ENCODE measurements around the gene RBM38. TPM values are rescaled to one million over a fixed set of nuclear protein-coding genes. Genes with fewer than 3 reads are reported as not detected.

The RBM38 gene
- total RNA-seq, 1 donor from 2014 or later: 33.4 TPM

DNA sequence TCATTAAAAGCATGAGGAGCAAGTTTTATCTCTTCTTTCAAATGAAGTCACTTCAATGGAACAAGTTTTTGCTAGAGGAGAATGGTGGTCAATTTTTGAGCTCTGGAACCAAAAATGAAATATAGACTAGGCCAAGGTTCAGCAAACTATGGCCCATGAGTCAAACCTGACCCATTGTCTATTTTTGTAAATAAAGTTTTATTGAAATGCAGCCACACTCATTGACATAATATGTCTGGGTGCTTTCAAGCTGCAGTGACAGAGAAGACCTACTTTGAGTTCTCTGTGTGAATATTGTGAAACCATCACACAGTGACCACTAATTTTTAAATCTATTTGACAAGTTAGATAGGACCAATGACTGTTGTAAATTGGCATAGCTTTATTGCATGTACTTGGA lies 26.7 kb upstream of the RBM38 start:
- H3K4me1 Mint-ChIP-seq: no peaks in the 10 kb centered on the region
- DNase-seq (ENCODE audit: low read depth, low spot score): no peak
- TF ChIP-seq, protein P1, sequence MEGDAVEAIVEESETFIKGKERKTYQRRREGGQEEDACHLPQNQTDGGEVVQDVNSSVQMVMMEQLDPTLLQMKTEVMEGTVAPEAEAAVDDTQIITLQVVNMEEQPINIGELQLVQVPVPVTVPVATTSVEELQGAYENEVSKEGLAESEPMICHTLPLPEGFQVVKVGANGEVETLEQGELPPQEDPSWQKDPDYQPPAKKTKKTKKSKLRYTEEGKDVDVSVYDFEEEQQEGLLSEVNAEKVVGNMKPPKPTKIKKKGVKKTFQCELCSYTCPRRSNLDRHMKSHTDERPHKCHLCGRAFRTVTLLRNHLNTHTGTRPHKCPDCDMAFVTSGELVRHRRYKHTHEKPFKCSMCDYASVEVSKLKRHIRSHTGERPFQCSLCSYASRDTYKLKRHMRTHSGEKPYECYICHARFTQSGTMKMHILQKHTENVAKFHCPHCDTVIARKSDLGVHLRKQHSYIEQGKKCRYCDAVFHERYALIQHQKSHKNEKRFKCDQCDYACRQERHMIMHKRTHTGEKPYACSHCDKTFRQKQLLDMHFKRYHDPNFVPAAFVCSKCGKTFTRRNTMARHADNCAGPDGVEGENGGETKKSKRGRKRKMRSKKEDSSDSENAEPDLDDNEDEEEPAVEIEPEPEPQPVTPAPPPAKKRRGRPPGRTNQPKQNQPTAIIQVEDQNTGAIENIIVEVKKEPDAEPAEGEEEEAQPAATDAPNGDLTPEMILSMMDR (conservative IDR thresholded peaks at IDR 0.05): no peak
- H3K27me3 Mint-ChIP-seq (ENCODE audit: low read depth): no peaks in the 10 kb centered on the region
- H3K4me3 Mint-ChIP-seq: no peak overlapping the region
- H3K27ac Mint-ChIP-seq (ENCODE audit: unreplicated experiment): no peak overlapping the region
- no peaks in the 10 kb centered on the region for H3K9me3 Mint-ChIP-seq
- H3K36me3 Mint-ChIP-seq (ENCODE audit: low read depth): peaks cover 16% of the 10 kb centered on the region

DNA sequence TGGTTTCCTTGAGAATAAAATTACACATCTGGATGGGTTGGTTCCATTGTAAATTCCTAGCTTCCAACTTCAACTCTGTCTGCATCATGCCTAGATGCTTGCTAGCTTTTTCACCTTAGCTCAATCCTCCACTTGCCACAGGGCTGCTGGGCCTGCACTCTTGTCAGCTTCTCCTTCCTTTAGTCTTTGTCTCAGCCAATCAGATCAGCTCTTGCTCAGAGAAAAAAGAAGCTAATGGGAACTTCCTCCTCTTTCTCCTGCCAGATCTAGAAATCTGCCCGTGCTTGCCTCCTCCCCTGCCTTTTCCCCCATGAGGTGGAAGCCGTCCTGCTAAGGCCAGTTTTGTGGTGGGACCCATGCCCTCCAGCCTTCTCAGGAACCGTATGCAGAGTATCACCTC lies 21.6 kb upstream of the RBM38 start:
- TF ChIP-seq, protein P1 (conservative IDR thresholded peaks at IDR 0.05): no peak
- Mint-ChIP-seq H3K9me3 (no peaks in the 10 kb centered on the region), H3K4me3 (no peak overlapping the region), H3K36me3 (ENCODE audit: low read depth) (peaks cover 23% of the 10 kb centered on the region), H3K27ac (ENCODE audit: unreplicated experiment) (no peak overlapping the region), H3K27me3 (ENCODE audit: low read depth) (no peaks in the 10 kb centered on the region), H3K4me1 (no peaks in the 10 kb centered on the region)
- no peak for DNase-seq (ENCODE audit: low read depth, low spot score)

DNA sequence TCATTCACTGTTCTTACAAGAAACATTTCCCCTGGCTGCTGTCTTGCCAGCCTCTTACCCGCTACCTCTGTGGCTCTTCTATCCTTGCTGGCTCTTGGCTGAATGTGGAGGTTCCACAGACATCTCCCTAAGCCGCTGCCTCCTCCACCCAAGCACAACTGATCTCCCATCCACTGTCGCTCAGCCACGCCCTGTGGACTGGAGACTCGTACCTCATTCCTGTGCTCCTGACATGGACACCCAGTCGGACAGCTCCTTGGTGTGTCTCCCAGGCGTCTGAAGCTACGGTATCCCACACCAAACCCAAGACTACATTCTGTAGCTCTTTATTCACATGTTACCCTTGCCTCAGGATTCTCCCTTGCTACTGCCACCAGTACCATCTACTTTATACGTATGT lies 20.9 kb upstream of the RBM38 start:
- Mint-ChIP-seq H3K27me3 (ENCODE audit: low read depth) (no peaks in the 10 kb centered on the region), H3K27ac (ENCODE audit: unreplicated experiment) (no peak overlapping the region), H3K9me3 (no peaks in the 10 kb centered on the region), H3K36me3 (ENCODE audit: low read depth) (peaks cover 24% of the 10 kb centered on the region), H3K4me1 (no peaks in the 10 kb centered on the region), H3K4me3 (no peak overlapping the region)
- TF ChIP-seq, protein P1 (conservative IDR thresholded peaks at IDR 0.05): no peak
- no peak for DNase-seq (ENCODE audit: low read depth, low spot score)

DNA sequence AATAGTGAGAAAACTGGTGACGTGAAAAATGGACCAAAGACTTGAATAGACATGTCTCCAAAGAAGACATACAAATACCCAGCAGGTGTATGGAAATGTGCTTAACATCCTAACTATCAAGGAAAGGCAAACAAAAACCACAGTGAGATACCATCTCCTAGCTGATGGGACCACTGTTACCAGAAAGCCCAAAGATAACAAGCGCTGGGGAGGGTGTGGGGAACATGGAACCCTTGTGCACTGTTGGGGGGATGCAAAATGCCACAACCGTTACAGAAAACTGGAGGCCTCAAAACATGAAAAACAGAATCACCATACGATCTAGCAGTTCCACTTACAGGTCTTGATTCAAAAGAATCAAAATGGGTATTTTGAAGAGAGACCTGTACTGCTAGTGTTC lies 19.8 kb upstream of the RBM38 start:
- H3K36me3 Mint-ChIP-seq (ENCODE audit: low read depth): peaks cover 27% of the 10 kb centered on the region
- TF ChIP-seq, protein P1 (conservative IDR thresholded peaks at IDR 0.05): no peak
- no peak overlapping the region for H3K4me3 Mint-ChIP-seq
- DNase-seq (ENCODE audit: low read depth, low spot score): no peak
- no peak overlapping the region for H3K27ac Mint-ChIP-seq (ENCODE audit: unreplicated experiment)
- no peaks in the 10 kb centered on the region for H3K27me3 Mint-ChIP-seq (ENCODE audit: low read depth)
- no peaks in the 10 kb centered on the region for H3K4me1 Mint-ChIP-seq
- H3K9me3 Mint-ChIP-seq: no peaks in the 10 kb centered on the region

DNA sequence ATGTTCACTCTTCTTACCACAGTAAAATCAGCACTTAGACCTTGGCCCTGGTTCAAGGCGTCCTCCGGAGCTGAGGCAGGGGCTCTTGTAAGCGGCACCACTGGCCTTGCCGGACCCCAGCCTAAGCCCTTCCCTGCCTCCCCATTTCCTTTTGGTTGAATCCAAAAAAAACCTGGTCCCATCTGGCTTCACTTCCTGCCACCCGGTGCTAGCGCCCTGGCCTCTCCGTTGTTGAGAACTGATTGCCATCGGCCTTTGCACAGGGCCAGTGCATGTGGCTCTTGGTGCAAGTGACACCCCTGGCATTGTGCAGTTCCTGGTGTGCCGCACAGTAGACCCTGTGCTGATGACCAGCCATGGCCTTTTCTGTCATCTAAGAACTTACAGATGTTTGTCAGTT lies 19.0 kb upstream of the RBM38 start:
- DNase-seq (ENCODE audit: low read depth, low spot score): no peak
- Mint-ChIP-seq H3K36me3 (ENCODE audit: low read depth) (peaks cover 26% of the 10 kb centered on the region), H3K9me3 (no peaks in the 10 kb centered on the region), H3K4me1 (no peaks in the 10 kb centered on the region), H3K27ac (ENCODE audit: unreplicated experiment) (no peak overlapping the region), H3K27me3 (ENCODE audit: low read depth) (no peaks in the 10 kb centered on the region), H3K4me3 (no peak overlapping the region)
- TF ChIP-seq, protein P1 (conservative IDR thresholded peaks at IDR 0.05): no peak
